Neural crest cell (in vitro differentiated cells): ENCODE measurements around the gene AUNIP. TPM values are rescaled to one million over a fixed set of nuclear protein-coding genes. Genes with fewer than 3 reads are reported as not detected.

Experiments used
- DNase-seq: peaks from one replicate; pipeline ENCODE4 v3.0.0; 2021; ENCODE audit warnings: low read depth, mixed read lengths, low spot score
- H3K27ac Mint-ChIP-seq: one replicate; pipeline ENCODE4 v1.8.0; 2021; ENCODE audit warnings: mild to moderate bottlenecking, mixed read lengths; ENCODE audit not compliant: unreplicated experiment
- H3K27me3 Mint-ChIP-seq: 2 replicates; pipeline ENCODE4 v1.8.0; 2021; ENCODE audit warnings: low read depth, mild to moderate bottlenecking, mixed read lengths
- H3K36me3 Mint-ChIP-seq: 2 replicates; pipeline ENCODE4 v1.8.0; 2021; ENCODE audit warnings: low read depth, mild to moderate bottlenecking, mixed read lengths
- H3K4me1 Mint-ChIP-seq: 2 replicates; pipeline ENCODE4 v1.8.0; 2021; ENCODE audit warnings: mixed read lengths
- H3K4me3 Mint-ChIP-seq: one replicate; pipeline ENCODE4 v1.8.0; 2021; ENCODE audit warnings: mild to moderate bottlenecking, mixed read lengths
- H3K9me3 Mint-ChIP-seq: 2 replicates; pipeline ENCODE4 v1.8.0; 2021; ENCODE audit warnings: mixed read lengths
- CTCF ChIP-seq: fragments of 200-600 bp; sonication (generic); conservative IDR thresholded peaks from 2 replicates; pipeline ENCODE4 v1.5.0; 2021; ENCODE audit warnings: antibody characterized with exemption, mild to moderate bottlenecking
- total RNA-seq: library from RNA; stranded (reverse); gene quantifications from 2 replicates; pipeline ENCODE4 v1.2.1, GENCODE V29; 2021

Gene AUNIP
- total RNA-seq, 1 donor from 2014 or later: 13.6 TPM

GRCh38 chr1:25905680-25906643 is 46.7 kb upstream of the AUNIP start, which contains the start of gene STMN1:
Gene STMN1, minus strand, starts transcription at chr1:25906419. Its CDS starts 1,743 bp downstream, at chr1:25904676.
- peak; percentile 94 for DNase-seq
- Mint-ChIP-seq H3K4me3 (peak within 1 kb of the TSS; percentile 99), H3K4me1 (peaks cover 61% of the 10 kb centered on the region), H3K9me3 (peaks cover 5% of the 10 kb centered on the region), H3K27me3 (peaks cover 5% of the 10 kb centered on the region), H3K36me3 (peaks cover 21% of the 10 kb centered on the region), H3K27ac (peak within 1 kb of the TSS; percentile 98)
- TF ChIP-seq CTCF: peak; percentile 15

GRCh38 chr1:25904943-25905679 is 45.9 kb upstream of the AUNIP start:
- peak; percentile 96 for DNase-seq
- Mint-ChIP-seq H3K4me3 (peak overlapping the region; percentile 99), H3K36me3 (peaks cover 28% of the 10 kb centered on the region), H3K27ac (peak overlapping the region; percentile 98), H3K9me3 (no peaks in the 10 kb centered on the region), H3K27me3 (peaks cover 5% of the 10 kb centered on the region), H3K4me1 (peaks cover 69% of the 10 kb centered on the region)
- TF ChIP-seq CTCF: peak; percentile 25

- Mint-ChIP-seq H3K27me3 (peaks cover 5% of the 10 kb centered on the region), H3K4me1 (peaks cover 73% of the 10 kb centered on the region), H3K4me3 (peak overlapping the region; percentile 99), H3K27ac (peak overlapping the region; percentile 98), H3K9me3 (no peaks in the 10 kb centered on the region), H3K36me3 (peaks cover 32% of the 10 kb centered on the region)
- TF ChIP-seq CTCF: no peak
- DNase-seq: no peak
These were observed 44.7 kb upstream of the AUNIP start for GRCh38 chr1:25903986-25904385.

- H3K4me1 Mint-ChIP-seq: peaks cover 74% of the 10 kb centered on the region
- peaks cover 44% of the 10 kb centered on the region for H3K36me3 Mint-ChIP-seq
- no peak overlapping the region for H3K27ac Mint-ChIP-seq
- no peak for DNase-seq
- no peaks in the 10 kb centered on the region for H3K9me3 Mint-ChIP-seq
- peak overlapping the region; percentile 99 for H3K4me3 Mint-ChIP-seq
- TF ChIP-seq CTCF: no peak
- H3K27me3 Mint-ChIP-seq: peaks cover 5% of the 10 kb centered on the region
These were observed 43.2 kb upstream of the AUNIP start for GRCh38 chr1:25902462-25902861.

GRCh38 chr1:25900219-25900618 is 41.0 kb upstream of the AUNIP start:
- Mint-ChIP-seq H3K36me3 (peaks cover 43% of the 10 kb centered on the region), H3K4me1 (peaks cover 78% of the 10 kb centered on the region), H3K9me3 (no peaks in the 10 kb centered on the region), H3K27ac (no peak overlapping the region), H3K27me3 (peaks cover 2% of the 10 kb centered on the region), H3K4me3 (peak overlapping the region; percentile 62)
- DNase-seq: no peak
- TF ChIP-seq CTCF: no peak
